GM23338 (cell line): ENCODE data around the gene AK9. TPM values are rescaled to one million over a fixed set of nuclear protein-coding genes. Genes with fewer than 3 reads are reported as not detected.

ENCODE experiments used
- ATAC-seq: fragments of 200-7000 bp; cut with Tn5 transposase; 3 replicates; pipeline ENCODE4 v1.9.1; 2020
- DNase-seq: peaks from one replicate; pipeline ENCODE4 v3.0.0-alpha.2; 2015; ENCODE audit warnings: low spot score
- H2AFZ ChIP-seq: fragments of 200-600 bp; sonication (generic); 2 replicates; pipeline ENCODE4 v1.8.0; 2016; ENCODE audit warnings: antibody characterized with exemption, mild to moderate bottlenecking, moderate library complexity
- H3F3A ChIP-seq: fragments of 200-600 bp; sonication (generic); replicated peaks from 2 replicates; pipeline ENCODE4 v1.8.0; 2017; ENCODE audit warnings: antibody characterized with exemption, mixed run types, low read depth
- H3K27ac ChIP-seq: fragments of 200-600 bp; sonication (generic); 2 replicates; pipeline ENCODE4 v1.6.1; 2016; ENCODE audit warnings: low read depth
- H3K27me3 ChIP-seq: fragments of 200-600 bp; sonication (generic); 2 replicates; pipeline ENCODE4 v1.8.0; 2016; ENCODE audit warnings: mild to moderate bottlenecking, mixed run types, moderate library complexity; ENCODE audit not compliant: insufficient read depth
- H3K36me3 ChIP-seq: fragments of 200-600 bp; sonication (generic); 2 replicates; pipeline ENCODE4 v1.8.0; 2016; ENCODE audit warnings: mild to moderate bottlenecking; ENCODE audit not compliant: insufficient read depth
- H3K4me1 ChIP-seq: fragments of 200-600 bp; sonication (generic); 2 replicates; pipeline ENCODE4 v1.8.0; 2016; ENCODE audit warnings: mild to moderate bottlenecking, moderate library complexity; ENCODE audit not compliant: insufficient read depth
- H3K4me2 ChIP-seq: fragments of 200-600 bp; sonication (generic); 2 replicates; pipeline ENCODE4 v1.7.1; 2017; ENCODE audit warnings: mixed run types
- H3K4me3 ChIP-seq: fragments of 200-600 bp; sonication (generic); 2 replicates; pipeline ENCODE4 v1.6.1; 2016; ENCODE audit warnings: mixed run types
- H3K79me2 ChIP-seq: fragments of 200-600 bp; sonication (generic); replicated peaks from 2 replicates; pipeline ENCODE4 v1.8.0; 2017; ENCODE audit warnings: mild to moderate bottlenecking; ENCODE audit not compliant: insufficient read depth
- H3K9me2 ChIP-seq: fragments of 200-600 bp; sonication (generic); 2 replicates; pipeline ENCODE4 v1.8.0; 2017; ENCODE audit not compliant: insufficient read depth
- H4K20me1 ChIP-seq: fragments of 200-600 bp; sonication (generic); replicated peaks from 2 replicates; pipeline ENCODE4 v1.8.0; 2017; ENCODE audit warnings: mild to moderate bottlenecking; ENCODE audit not compliant: insufficient read depth
- H3K27ac Mint-ChIP-seq: 2 replicates; pipeline ENCODE4 v1.8.0; 2020; ENCODE audit warnings: inconsistent platforms, mild to moderate bottlenecking, moderate library complexity, mixed read lengths
- H3K27me3 Mint-ChIP-seq: 3 replicates; pipeline ENCODE4 v1.8.0; 2022; ENCODE audit warnings: low read depth, mild to moderate bottlenecking, moderate library complexity, mixed read lengths, inconsistent platforms; ENCODE audit not compliant: insufficient read depth, poor library complexity
- H3K36me3 Mint-ChIP-seq: 3 replicates; pipeline ENCODE4 v1.8.0; 2021; ENCODE audit warnings: low read depth, mild to moderate bottlenecking, inconsistent platforms, moderate library complexity, mixed read lengths
- H3K4me1 Mint-ChIP-seq: 3 replicates; pipeline ENCODE4 v1.8.0; 2020; ENCODE audit warnings: mild to moderate bottlenecking, inconsistent platforms, mixed read lengths
- H3K4me3 Mint-ChIP-seq: 3 replicates; pipeline ENCODE4 v1.8.0; 2021; ENCODE audit warnings: moderate library complexity, mild to moderate bottlenecking, inconsistent platforms, mixed read lengths
- H3K9me3 Mint-ChIP-seq: 3 replicates; pipeline ENCODE4 v1.8.0; 2020; ENCODE audit warnings: moderate library complexity, mild to moderate bottlenecking, inconsistent platforms, mixed read lengths
- CREB1 ChIP-seq: fragments of 250-450 bp; sonication (Bioruptor Pico); IDR thresholded peaks from 2 replicates; pipeline ENCODE4 v1.5.0; 2020; ENCODE audit warnings: low read depth, mild to moderate bottlenecking, moderate library complexity
- EZH2 ChIP-seq: fragments of 200-600 bp; sonication (generic); IDR thresholded peaks from one replicate; pipeline ENCODE4 v1.8.0; 2017; ENCODE audit warnings: antibody characterized with exemption, mild to moderate bottlenecking, low read depth; ENCODE audit not compliant: unreplicated experiment
- EZH2phosphoT487 ChIP-seq: fragments of 200-600 bp; sonication (generic); IDR thresholded peaks from one replicate; pipeline ENCODE4 v1.8.1; 2018; ENCODE audit warnings: antibody characterized with exemption; ENCODE audit not compliant: unreplicated experiment
- JUNB ChIP-seq: IDR thresholded peaks from one replicate; pipeline ENCODE4 v1.6.1; 2016; ENCODE audit warnings: antibody characterized with exemption; ENCODE audit not compliant: unreplicated experiment
- NANOG ChIP-seq: IDR thresholded peaks from 2 replicates; pipeline ENCODE4 v1.6.1; 2016; ENCODE audit warnings: antibody characterized with exemption, borderline replicate concordance
- POLR2AphosphoS5 ChIP-seq: IDR thresholded peaks from 2 replicates; pipeline ENCODE4 v1.6.1; 2016; ENCODE audit warnings: antibody characterized with exemption, low read depth
- STAT1 ChIP-seq: IDR thresholded peaks from one replicate; pipeline ENCODE4 v1.6.1; 2016; ENCODE audit warnings: antibody characterized with exemption; ENCODE audit not compliant: unreplicated experiment
- ZNF114 ChIP-seq: fragments of 250-450 bp; sonication (Bioruptor Pico); IDR thresholded peaks from 2 replicates; pipeline ENCODE4 v1.5.0; 2020; ENCODE audit warnings: mild to moderate bottlenecking, moderate library complexity
- ZNF331 ChIP-seq: fragments of 250-450 bp; sonication (Bioruptor Pico); IDR thresholded peaks from 2 replicates; pipeline ENCODE4 v1.5.0; 2020; ENCODE audit warnings: low read depth, mild to moderate bottlenecking, moderate library complexity
- polyA plus RNA-seq: library from polyadenylated mRNA; unstranded; fragments of >200 nt; fragmentation: Nextera tagmentation; extraction: Ambion mirVana; gene quantifications from 2 replicates; pipeline ENCODE4 v1.2.1, GENCODE V29; 2016
- total RNA-seq: library from RNA; depleted of rRNA; stranded (reverse); fragments of >200 nt; shearing (Covaris generic); gene quantifications from 2 replicates; pipeline ENCODE4 v1.2.3, GENCODE V29; 2014
- TF ChIP-seq, protein P1 (sequence below): IDR thresholded peaks from 2 replicates; pipeline ENCODE4 v1.6.1; 2016; ENCODE audit warnings: antibody characterized with exemption
- TF ChIP-seq, protein P2 (sequence below), 2 experiments: fragments of 200-600 bp in 1 of 2; sonication (generic) in 1 of 2; conservative IDR thresholded peaks; 2 replicates each; pipeline versions ENCODE4 v1.5.1 to v1.6.1; 2016 to 2017; ENCODE audit warnings: antibody characterized with exemption in 2 of 2, low read depth in 2 of 2, mild to moderate bottlenecking in 2 of 2, moderate library complexity in 1 of 2
- TF ChIP-seq, protein P3 (sequence below): fragments of 250-450 bp; sonication (Bioruptor Pico); IDR thresholded peaks from 2 replicates; pipeline ENCODE4 v1.5.0; 2020; ENCODE audit warnings: mild to moderate bottlenecking, moderate library complexity
- TF ChIP-seq, protein P4 (sequence below): IDR thresholded peaks from one replicate; pipeline ENCODE4 v1.6.1; 2018; ENCODE audit warnings: antibody characterized with exemption; ENCODE audit not compliant: unreplicated experiment

AK9 gene
- total and polyA plus RNA-seq, 2 experiments from 2014 or later = 2.0 to 6.4 TPM

DNA sequence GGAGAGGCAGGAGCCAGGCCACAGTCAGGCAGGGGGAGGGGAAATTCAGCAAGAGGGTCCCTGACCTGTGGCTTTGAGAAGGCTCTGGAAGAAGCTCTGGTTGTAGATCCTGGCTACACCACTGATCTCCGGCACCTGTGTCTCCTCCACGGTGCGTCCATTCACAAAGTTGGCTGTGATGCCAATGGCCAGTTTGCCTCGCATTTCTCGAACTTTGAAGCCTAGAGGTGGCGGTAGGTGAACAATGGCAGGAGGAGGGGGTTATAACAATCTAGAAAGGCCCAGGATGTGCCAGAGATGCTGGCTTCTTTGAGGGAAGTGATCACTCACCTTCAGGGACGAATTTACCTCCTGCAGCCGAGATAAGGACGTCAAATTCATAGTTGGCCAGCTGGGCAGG, 238.8 kb downstream of the AK9 start:
- H3K4me3 ChIP-seq = no peak overlapping the region
- H2AFZ ChIP-seq = no peak overlapping the region
- no peak overlapping the region for H3K27ac ChIP-seq
- H3F3A ChIP-seq = peaks cover 9% of the 10 kb centered on the region; the same call in 1 of the 2 replicates
- H3K36me3 Mint-ChIP-seq = no peaks in the 10 kb centered on the region; the same call in 1 of the 3 replicates
- peaks cover 26% of the 10 kb centered on the region for H3K27me3 Mint-ChIP-seq
- H4K20me1 ChIP-seq = peaks cover 4% of the 10 kb centered on the region
- no peak overlapping the region for H3K4me3 Mint-ChIP-seq
- no peaks in the 10 kb centered on the region for H3K9me2 ChIP-seq
- no peak overlapping the region for H3K27ac Mint-ChIP-seq
- no peak overlapping the region for H3K4me2 ChIP-seq
- no peak for ATAC-seq
- H3K36me3 ChIP-seq = no peaks in the 10 kb centered on the region
- H3K9me3 Mint-ChIP-seq = no peaks in the 10 kb centered on the region
- H3K4me1 ChIP-seq = peaks cover 18% of the 10 kb centered on the region
- DNase-seq = no peak
- H3K27me3 ChIP-seq = no peaks in the 10 kb centered on the region; the same call in 1 of the 2 replicates
- no peak for TF ChIP-seq POLR2AphosphoS5
- no peak for TF ChIP-seq NANOG
- TF ChIP-seq, protein P1, sequence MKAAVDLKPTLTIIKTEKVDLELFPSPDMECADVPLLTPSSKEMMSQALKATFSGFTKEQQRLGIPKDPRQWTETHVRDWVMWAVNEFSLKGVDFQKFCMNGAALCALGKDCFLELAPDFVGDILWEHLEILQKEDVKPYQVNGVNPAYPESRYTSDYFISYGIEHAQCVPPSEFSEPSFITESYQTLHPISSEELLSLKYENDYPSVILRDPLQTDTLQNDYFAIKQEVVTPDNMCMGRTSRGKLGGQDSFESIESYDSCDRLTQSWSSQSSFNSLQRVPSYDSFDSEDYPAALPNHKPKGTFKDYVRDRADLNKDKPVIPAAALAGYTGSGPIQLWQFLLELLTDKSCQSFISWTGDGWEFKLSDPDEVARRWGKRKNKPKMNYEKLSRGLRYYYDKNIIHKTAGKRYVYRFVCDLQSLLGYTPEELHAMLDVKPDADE = no peak
- no peak for TF ChIP-seq EZH2
- TF ChIP-seq, protein P2, sequence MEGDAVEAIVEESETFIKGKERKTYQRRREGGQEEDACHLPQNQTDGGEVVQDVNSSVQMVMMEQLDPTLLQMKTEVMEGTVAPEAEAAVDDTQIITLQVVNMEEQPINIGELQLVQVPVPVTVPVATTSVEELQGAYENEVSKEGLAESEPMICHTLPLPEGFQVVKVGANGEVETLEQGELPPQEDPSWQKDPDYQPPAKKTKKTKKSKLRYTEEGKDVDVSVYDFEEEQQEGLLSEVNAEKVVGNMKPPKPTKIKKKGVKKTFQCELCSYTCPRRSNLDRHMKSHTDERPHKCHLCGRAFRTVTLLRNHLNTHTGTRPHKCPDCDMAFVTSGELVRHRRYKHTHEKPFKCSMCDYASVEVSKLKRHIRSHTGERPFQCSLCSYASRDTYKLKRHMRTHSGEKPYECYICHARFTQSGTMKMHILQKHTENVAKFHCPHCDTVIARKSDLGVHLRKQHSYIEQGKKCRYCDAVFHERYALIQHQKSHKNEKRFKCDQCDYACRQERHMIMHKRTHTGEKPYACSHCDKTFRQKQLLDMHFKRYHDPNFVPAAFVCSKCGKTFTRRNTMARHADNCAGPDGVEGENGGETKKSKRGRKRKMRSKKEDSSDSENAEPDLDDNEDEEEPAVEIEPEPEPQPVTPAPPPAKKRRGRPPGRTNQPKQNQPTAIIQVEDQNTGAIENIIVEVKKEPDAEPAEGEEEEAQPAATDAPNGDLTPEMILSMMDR (conservative IDR thresholded peaks at IDR 0.05; ENCODE audit: low read depth in 2 of 2) = no peak
- TF ChIP-seq, protein P3, sequence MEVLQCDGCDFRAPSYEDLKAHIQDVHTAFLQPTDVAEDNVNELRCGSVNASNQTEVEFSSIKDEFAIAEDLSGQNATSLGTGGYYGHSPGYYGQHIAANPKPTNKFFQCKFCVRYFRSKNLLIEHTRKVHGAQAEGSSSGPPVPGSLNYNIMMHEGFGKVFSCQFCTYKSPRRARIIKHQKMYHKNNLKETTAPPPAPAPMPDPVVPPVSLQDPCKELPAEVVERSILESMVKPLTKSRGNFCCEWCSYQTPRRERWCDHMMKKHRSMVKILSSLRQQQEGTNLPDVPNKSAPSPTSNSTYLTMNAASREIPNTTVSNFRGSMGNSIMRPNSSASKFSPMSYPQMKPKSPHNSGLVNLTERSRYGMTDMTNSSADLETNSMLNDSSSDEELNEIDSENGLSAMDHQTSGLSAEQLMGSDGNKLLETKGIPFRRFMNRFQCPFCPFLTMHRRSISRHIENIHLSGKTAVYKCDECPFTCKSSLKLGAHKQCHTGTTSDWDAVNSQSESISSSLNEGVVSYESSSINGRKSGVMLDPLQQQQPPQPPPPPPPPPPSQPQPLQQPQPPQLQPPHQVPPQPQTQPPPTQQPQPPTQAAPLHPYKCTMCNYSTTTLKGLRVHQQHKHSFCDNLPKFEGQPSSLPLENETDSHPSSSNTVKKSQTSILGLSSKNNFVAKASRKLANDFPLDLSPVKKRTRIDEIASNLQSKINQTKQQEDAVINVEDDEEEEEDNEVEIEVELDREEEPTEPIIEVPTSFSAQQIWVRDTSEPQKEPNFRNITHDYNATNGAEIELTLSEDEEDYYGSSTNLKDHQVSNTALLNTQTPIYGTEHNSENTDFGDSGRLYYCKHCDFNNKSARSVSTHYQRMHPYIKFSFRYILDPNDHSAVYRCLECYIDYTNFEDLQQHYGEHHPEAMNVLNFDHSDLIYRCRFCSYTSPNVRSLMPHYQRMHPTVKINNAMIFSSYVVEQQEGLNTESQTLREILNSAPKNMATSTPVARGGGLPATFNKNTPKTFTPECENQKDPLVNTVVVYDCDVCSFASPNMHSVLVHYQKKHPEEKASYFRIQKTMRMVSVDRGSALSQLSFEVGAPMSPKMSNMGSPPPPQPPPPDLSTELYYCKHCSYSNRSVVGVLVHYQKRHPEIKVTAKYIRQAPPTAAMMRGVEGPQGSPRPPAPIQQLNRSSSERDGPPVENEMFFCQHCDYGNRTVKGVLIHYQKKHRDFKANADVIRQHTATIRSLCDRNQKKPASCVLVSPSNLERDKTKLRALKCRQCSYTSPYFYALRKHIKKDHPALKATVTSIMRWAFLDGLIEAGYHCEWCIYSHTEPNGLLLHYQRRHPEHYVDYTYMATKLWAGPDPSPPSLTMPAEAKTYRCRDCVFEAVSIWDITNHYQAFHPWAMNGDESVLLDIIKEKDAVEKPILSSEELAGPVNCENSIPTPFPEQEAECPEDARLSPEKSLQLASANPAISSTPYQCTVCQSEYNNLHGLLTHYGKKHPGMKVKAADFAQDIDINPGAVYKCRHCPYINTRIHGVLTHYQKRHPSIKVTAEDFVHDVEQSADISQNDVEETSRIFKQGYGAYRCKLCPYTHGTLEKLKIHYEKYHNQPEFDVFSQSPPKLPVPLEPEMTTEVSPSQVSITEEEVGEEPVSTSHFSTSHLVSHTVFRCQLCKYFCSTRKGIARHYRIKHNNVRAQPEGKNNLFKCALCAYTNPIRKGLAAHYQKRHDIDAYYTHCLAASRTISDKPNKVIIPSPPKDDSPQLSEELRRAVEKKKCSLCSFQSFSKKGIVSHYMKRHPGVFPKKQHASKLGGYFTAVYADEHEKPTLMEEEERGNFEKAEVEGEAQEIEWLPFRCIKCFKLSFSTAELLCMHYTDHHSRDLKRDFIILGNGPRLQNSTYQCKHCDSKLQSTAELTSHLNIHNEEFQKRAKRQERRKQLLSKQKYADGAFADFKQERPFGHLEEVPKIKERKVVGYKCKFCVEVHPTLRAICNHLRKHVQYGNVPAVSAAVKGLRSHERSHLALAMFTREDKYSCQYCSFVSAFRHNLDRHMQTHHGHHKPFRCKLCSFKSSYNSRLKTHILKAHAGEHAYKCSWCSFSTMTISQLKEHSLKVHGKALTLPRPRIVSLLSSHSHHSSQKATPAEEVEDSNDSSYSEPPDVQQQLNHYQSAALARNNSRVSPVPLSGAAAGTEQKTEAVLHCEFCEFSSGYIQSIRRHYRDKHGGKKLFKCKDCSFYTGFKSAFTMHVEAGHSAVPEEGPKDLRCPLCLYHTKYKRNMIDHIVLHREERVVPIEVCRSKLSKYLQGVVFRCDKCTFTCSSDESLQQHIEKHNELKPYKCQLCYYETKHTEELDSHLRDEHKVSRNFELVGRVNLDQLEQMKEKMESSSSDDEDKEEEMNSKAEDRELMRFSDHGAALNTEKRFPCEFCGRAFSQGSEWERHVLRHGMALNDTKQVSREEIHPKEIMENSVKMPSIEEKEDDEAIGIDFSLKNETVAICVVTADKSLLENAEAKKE (CRISPR knock-in tag) = no peak
- no peak for TF ChIP-seq ZNF114 (CRISPR knock-in tag)
- TF ChIP-seq, protein P4, sequence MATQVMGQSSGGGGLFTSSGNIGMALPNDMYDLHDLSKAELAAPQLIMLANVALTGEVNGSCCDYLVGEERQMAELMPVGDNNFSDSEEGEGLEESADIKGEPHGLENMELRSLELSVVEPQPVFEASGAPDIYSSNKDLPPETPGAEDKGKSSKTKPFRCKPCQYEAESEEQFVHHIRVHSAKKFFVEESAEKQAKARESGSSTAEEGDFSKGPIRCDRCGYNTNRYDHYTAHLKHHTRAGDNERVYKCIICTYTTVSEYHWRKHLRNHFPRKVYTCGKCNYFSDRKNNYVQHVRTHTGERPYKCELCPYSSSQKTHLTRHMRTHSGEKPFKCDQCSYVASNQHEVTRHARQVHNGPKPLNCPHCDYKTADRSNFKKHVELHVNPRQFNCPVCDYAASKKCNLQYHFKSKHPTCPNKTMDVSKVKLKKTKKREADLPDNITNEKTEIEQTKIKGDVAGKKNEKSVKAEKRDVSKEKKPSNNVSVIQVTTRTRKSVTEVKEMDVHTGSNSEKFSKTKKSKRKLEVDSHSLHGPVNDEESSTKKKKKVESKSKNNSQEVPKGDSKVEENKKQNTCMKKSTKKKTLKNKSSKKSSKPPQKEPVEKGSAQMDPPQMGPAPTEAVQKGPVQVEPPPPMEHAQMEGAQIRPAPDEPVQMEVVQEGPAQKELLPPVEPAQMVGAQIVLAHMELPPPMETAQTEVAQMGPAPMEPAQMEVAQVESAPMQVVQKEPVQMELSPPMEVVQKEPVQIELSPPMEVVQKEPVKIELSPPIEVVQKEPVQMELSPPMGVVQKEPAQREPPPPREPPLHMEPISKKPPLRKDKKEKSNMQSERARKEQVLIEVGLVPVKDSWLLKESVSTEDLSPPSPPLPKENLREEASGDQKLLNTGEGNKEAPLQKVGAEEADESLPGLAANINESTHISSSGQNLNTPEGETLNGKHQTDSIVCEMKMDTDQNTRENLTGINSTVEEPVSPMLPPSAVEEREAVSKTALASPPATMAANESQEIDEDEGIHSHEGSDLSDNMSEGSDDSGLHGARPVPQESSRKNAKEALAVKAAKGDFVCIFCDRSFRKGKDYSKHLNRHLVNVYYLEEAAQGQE = no peak
- no peak for TF ChIP-seq JUNB
- no peak for TF ChIP-seq STAT1
- TF ChIP-seq EZH2phosphoT487 = no peak
- TF ChIP-seq ZNF331 (CRISPR knock-in tag) = no peak
- TF ChIP-seq CREB1 (CRISPR knock-in tag) = no peak
- H3K79me2 ChIP-seq = no peaks in the 10 kb centered on the region
- H3K4me1 Mint-ChIP-seq = peaks cover 26% of the 10 kb centered on the region
